Epithelial cell of prostate (primary cell): Measurements from ENCODE around the gene RNF11.
"Not testable (repeated sequence)": the region's sequence is repeated elsewhere in the genome, so short reads cannot be mapped to it uniquely, and the experiment has no call there.

Experiments
- DNase-seq: peaks from one replicate; pipeline ENCODE4 v3.0.0-alpha.2; 2011; ENCODE audit warnings: low read depth, low spot score
- H3K27ac ChIP-seq: fragments of 450-650 bp; 2 replicates; pipeline ENCODE4 v1.5.1; 2017; ENCODE audit warnings: mild to moderate bottlenecking

The RNF11 gene

GRCh38 chr1:51227231-51227960, 8.7 kb upstream of the RNF11 start:
- DNase-seq, H3K27ac ChIP-seq: not testable (repeated sequence)

DNA sequence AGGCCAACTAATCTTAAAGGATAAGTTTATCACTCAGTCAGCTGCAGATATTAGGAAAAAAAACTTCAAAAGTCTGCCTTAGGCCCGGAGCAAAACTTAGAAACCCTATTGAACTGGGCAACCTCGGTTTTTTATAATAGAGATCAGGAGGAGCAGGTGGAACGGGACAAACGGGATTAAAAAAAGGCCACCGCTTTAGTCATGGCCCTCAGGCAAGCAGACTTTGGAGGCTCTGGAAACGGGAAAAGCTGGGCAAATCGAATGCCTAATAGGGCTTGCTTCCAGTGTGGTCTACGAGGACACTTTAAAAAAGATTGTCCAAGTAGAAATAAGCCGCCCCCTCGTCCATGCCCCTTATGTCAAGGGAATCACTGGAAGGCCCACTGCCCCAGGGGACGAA, 7.6 kb upstream of the RNF11 start:
- not testable (repeated sequence) for DNase-seq, H3K27ac ChIP-seq

- no peak overlapping the region for H3K27ac ChIP-seq
- DNase-seq = no peak
Measured at GRCh38 chr1:51230501-51231078, 5.5 kb upstream of the RNF11 start.

GRCh38 chr1:51231120-51231519, 5.0 kb upstream of the RNF11 start:
- DNase-seq = no peak
- H3K27ac ChIP-seq = no peak overlapping the region

DNA sequence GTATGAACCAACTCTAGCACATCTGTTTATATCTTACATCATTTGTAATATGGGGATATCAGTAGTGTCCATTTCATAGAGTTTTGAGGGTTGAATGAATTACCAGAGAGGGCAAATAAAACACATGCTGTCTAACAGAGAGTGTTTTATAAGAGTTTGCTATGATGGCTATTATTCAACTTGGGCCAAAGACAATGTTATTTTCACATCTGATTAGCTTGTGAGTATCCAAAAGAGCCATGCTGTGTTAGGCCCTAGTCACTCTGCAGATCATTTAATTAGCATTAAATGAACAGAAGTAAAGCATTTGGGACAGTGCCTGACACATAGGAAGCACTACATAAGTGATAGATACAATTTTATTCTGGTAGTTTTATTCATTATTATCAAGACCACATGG, 4.2 kb upstream of the RNF11 start:
- DNase-seq = no peak
- no peak overlapping the region for H3K27ac ChIP-seq

DNA sequence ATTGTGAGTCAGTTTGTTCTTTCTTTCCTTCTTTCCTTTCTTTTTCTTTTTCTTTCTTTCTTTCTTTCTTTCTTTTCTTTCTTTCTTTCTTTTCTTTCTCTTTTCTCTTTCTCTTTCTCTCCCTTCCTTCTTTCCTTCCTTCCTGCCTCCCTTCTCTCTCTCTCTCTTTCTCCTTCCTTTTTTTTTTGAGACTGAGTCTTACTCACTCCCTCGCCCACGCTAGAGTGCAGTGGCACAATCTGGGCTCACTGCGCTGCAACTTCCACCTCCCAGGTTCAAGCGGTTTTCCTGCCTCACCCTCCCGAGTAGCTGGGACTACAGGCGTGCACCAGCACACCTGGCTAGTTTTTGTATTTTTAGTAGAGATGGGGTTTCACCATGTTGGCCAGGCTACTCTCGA, 1.8 kb upstream of the RNF11 start:
- not testable (repeated sequence) for DNase-seq, H3K27ac ChIP-seq

GRCh38 chr1:51234721-51235425, 1.2 kb upstream of the RNF11 start:
- DNase-seq = no peak
- peak overlapping the region; percentile 92 for H3K27ac ChIP-seq

DNA sequence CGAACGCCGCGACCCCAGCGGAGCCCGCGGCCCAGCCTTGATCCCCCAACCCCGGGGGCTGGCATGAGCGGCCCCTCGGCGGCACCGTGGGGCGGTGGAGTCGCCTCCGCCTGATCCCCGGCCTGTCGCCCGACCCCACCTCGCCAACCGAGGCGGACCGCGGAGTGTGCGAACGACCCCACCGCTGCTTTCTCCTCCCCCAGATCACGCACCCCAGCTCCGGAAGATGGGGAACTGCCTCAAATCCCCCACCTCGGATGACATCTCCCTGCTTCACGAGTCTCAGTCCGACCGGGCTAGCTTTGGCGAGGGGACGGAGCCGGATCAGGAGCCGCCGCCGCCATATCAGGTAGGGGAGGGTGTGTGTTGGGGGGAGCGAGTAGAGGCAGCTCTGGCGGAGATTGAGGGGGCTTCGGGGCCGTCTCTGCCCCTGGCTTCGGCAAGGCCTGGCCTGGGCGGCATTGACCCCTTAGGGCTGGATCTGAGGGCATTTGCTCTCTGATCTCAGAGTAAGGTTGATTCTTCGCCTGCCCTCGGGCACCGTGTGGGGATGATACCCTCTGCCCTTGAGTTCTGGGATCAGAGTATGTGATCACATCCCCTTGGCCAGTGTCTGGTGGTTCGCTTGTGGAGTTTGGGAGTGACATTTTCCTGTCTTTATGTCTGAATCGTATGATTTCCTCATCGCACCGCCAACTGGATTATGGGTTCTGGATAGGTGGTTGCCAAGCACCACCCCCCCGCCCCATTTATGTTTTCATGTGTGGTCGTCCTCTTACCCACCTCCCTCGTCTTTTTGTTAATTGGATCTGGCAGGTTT, 668 bp downstream of the RNF11 start:
- DNase-seq = no peak

DNA sequence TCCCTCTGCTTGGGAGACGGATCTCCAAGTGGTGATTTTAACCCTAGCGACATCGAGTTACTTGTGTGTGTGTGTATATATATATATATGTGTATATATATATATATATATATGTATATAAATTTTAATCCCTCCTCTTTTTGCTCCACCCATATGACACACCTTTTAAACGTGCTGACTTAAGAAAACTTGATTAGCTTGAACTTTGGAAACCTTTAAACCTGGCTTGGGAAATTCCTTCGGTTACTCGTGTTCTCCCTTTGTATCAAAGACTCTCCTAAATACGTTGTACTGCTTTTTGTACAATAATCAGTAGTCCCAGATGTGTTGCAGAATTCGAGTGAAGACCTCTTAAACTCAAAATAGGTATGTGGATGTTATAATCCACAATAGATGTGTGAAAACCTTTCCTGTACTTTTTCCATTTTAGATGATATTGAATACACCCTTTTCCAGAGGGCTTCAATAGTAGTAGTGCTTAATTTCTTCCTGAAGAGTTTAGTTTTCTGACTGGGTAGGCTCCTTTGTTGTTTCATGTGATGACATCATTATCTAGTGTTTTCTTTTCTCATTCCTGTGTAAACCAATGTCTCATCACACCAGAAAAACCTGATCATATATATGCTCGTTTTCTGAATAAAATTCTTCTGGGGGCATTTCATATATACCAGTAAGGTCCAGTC, 1.4 kb downstream of the RNF11 start:
- DNase-seq = no peak
- peak overlapping the region; percentile 92 for H3K27ac ChIP-seq

More for the DNA sequence above, 668 bp downstream of the RNF11 start:
- peak overlapping the region; percentile 92 for H3K27ac ChIP-seq

DNA sequence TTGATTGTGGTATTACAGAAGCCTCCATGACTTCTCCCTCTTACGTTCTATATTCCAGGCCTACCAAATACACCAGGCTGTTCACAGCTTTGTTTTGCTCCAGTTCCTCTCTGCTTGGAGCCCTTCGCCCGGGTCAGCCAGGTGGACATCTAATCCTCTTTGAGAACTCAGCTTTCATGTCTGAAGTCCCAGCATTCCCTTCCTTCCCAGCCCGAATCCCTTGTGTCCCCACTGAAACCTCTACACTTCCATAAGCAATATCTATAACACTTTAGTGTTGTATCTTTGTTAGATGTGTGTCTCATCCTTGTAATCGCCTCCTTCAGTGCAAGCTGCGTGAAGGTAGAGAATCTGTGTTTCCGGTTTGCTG, 1.9 kb downstream of the RNF11 start:
- H3K27ac ChIP-seq = peak overlapping the region; percentile 92

GRCh38 chr1:51240084-51240483, 4.0 kb downstream of the RNF11 start:
- no peak overlapping the region for H3K27ac ChIP-seq
- DNase-seq = no peak

More for the DNA sequence above, 1.9 kb downstream of the RNF11 start:
- DNase-seq = no peak

DNA sequence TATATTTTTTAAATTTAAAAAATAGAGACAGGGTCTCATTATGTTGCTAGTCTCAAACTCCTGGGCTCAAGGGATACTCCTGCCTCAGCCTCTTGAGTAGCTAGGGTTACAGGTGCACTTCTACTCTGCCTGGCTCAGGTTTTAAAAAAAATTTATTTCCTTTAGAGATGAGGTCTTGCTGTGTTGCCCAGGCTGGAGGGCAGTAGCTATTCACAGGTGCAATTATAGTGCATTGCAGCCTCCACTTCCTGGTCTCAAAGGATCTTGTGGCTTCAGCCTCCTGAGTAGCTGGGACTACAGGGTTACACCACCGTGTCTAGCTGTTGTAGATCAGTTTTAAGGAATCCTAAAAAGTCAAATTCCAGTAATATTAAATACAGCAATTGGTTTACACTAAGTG, 5.0 kb downstream of the RNF11 start:
- DNase-seq = no peak
- H3K27ac ChIP-seq = no peak overlapping the region

GRCh38 chr1:51242546-51242945, 6.5 kb downstream of the RNF11 start:
- no peak overlapping the region for H3K27ac ChIP-seq
- no peak for DNase-seq

DNA sequence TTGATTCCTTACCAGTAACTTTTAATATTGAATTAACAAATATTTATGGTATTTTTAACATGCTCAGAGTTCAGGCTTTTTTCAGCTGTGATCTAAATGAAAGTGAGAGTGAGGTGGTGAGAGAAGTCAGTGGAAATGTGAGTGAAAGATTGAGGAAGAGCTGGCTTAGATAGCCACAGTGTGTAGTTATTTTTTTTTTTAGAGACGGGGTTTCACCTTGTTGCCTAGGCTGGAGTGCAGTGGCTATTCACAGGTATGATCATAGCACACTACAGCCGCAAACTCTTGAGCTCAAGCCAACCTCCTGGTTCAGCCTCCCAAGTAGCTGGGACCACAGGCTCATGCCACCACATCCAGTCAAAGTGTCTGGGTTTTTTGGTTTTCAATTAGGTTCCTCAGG, 10.9 kb downstream of the RNF11 start:
- no peak overlapping the region for H3K27ac ChIP-seq
- DNase-seq = no peak

GRCh38 chr1:51247499-51247898, 11.4 kb downstream of the RNF11 start:
- no peak overlapping the region for H3K27ac ChIP-seq
- DNase-seq = no peak

GRCh38 chr1:51249445-51249844, 13.4 kb downstream of the RNF11 start:
- no peak for DNase-seq
- no peak overlapping the region for H3K27ac ChIP-seq

GRCh38 chr1:51250729-51251128, 14.7 kb downstream of the RNF11 start:
- not testable (repeated sequence) for DNase-seq, H3K27ac ChIP-seq

DNA sequence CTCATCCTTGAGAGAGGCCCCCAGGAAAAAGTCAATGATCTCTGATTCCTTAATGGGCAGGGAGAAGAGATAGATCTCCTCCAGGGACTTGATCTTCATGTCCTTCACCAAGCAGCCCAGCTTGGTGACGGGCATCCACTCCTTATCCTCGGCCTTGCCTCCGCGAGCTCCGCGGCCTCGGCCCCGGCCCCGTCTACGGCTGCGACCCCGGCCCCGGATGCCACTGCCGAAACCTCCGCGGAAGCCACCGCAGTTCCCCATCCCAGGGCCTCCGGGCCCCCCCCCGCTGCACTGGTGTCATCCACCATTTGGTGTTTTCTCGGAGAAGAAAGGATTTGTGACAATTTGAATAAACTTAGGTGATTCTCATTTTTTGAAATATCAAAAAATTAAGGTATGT, 15.1 kb downstream of the RNF11 start:
- not testable (repeated sequence) for DNase-seq, H3K27ac ChIP-seq

- no peak for DNase-seq
Measured at GRCh38 chr1:51252366-51252765, 16.3 kb downstream of the RNF11 start.

GRCh38 chr1:51253691-51254090, 17.6 kb downstream of the RNF11 start:
- DNase-seq = no peak
- no peak overlapping the region for H3K27ac ChIP-seq

More at GRCh38 chr1:51252366-51252765, 16.3 kb downstream of the RNF11 start:
- no peak overlapping the region for H3K27ac ChIP-seq
